K562 (cell line): ENCODE measurements around the gene SLC17A8. TPM values are rescaled to one million over a fixed set of nuclear protein-coding genes. Genes with fewer than 3 reads are reported as not detected.

Source experiments
- ATAC-seq: fragments of 200-7000 bp; cut with Tn5 transposase; 3 replicates; pipeline ENCODE4 v1.9.1; 2020; ENCODE audit warnings: moderate library complexity
- BruUV-seq: library from RNA; stranded (reverse); fragments of 400-500 nt; replicated peaks from 2 replicates; lab custom pipeline; 2021; lab: Mats Ljungman, UMichigan
- CTCF ChIA-PET: fragments of 300-600 bp; formaldehyde crosslinking; extraction: SDS; loops from one replicate; lab custom pipeline; 2021; ENCODE audit warnings: low intra/inter-chr PET ratio; lab: Yijun Ruan, JAX
- POLR2A ChIA-PET: fragments of 300-600, 350-650 bp; sonication (Branson Sonifier 250); formaldehyde crosslinking; extraction: SDS; loops from one replicate; lab custom pipeline; 2021; ENCODE audit warnings: antibody characterized with exemption, inconsistent platforms; lab: Yijun Ruan, JAX
- DNase-seq, 4 experiments: peaks; one replicate each; pipeline versions ENCODE4 v3.0.0 to v3.0.0-alpha.2; 2011 to 2018; ENCODE audit warnings: low spot score in 3 of 4, mixed read lengths in 3 of 4; ENCODE audit errors: extremely low read depth in 1 of 4
- FAIRE-seq: peaks from 2 replicates; lab custom pipeline; 2011; peaks lifted over from hg19 to GRCh38; lab: Jason Lieb, UNC
- H2AFZ ChIP-seq: 2 replicates; pipeline ENCODE4 v1.6.0; 2011; ENCODE audit warnings: low read depth, low read length, control low read depth, inconsistent platforms
- H3K27ac ChIP-seq: fragments of 200-600 bp; 3 replicates; pipeline ENCODE4 v1.8.0; 2011; ENCODE audit warnings: low read depth, mild to moderate bottlenecking, control low read depth, inconsistent platforms, low read length, moderate library complexity, mixed read lengths; ENCODE audit errors: extremely low read depth
- H3K27me3 ChIP-seq, 2 experiments: fragments of 300-600 bp in 1 of 2; 2 replicates in 1 of 2; 3 replicates in 1 of 2; pipeline versions ENCODE4 v1.6.0 to v1.8.0; 2011; ENCODE audit warnings: inconsistent platforms in 2 of 2, low read length in 2 of 2, mild to moderate bottlenecking in 1 of 2, mixed read lengths in 1 of 2, moderate library complexity in 1 of 2; ENCODE audit not compliant: control insufficient read depth in 2 of 2, insufficient read depth in 2 of 2
- H3K36me3 ChIP-seq: fragments of 300-600 bp; 3 replicates; pipeline ENCODE4 v1.8.0; 2011; ENCODE audit warnings: mild to moderate bottlenecking, low read length, inconsistent platforms; ENCODE audit not compliant: control insufficient read depth, insufficient read depth
- H3K4me1 ChIP-seq, 2 experiments: fragments of 200-600 bp in 1 of 2; replicated peaks in 1 of 2; 2 replicates in 1 of 2; 3 replicates in 1 of 2; pipeline versions ENCODE4 v1.5.1 to v1.8.0; 2011; ENCODE audit warnings: inconsistent platforms in 2 of 2, low read length in 2 of 2, mild to moderate bottlenecking in 1 of 2, mixed read lengths in 1 of 2, moderate library complexity in 1 of 2; ENCODE audit not compliant: control insufficient read depth in 2 of 2, insufficient read depth in 2 of 2
- H3K4me2 ChIP-seq: 2 replicates; pipeline ENCODE4 v1.6.1; 2011; ENCODE audit warnings: low read length, control low read depth, inconsistent platforms, mixed read lengths; ENCODE audit not compliant: insufficient read depth
- H3K4me3 ChIP-seq: fragments of 200-600 bp; sonication (generic), shearing (Covaris generic); 2 replicates; pipeline ENCODE4 v1.5.1; 2016; ENCODE audit warnings: control low read depth, inconsistent platforms
- H3K79me2 ChIP-seq: fragments of 200-600 bp; 3 replicates; pipeline ENCODE4 v1.8.0; 2011; ENCODE audit warnings: low read length, inconsistent platforms; ENCODE audit not compliant: control insufficient read depth, insufficient read depth
- H3K9ac ChIP-seq, 2 experiments: 2 replicates each; pipeline versions ENCODE4 v1.6.0 to v1.6.1; 2011; ENCODE audit warnings: low read depth in 2 of 2, low read length in 2 of 2, control low read depth in 1 of 2, inconsistent platforms in 1 of 2, mild to moderate bottlenecking in 1 of 2, mixed read lengths in 1 of 2; ENCODE audit not compliant: insufficient read depth in 1 of 2
- H3K9me1 ChIP-seq: one replicate; pipeline ENCODE4 v1.6.0; 2011; ENCODE audit warnings: inconsistent platforms, mild to moderate bottlenecking, low read length, moderate library complexity; ENCODE audit not compliant: control insufficient read depth, insufficient read depth
- H3K9me3 ChIP-seq: replicated peaks from 2 replicates; pipeline ENCODE4 v1.5.1; 2011; ENCODE audit warnings: low read depth, low read length, inconsistent platforms; ENCODE audit not compliant: control insufficient read depth, insufficient read depth
- H4K20me1 ChIP-seq: replicated peaks from 2 replicates; pipeline ENCODE4 v1.6.1; 2011; ENCODE audit warnings: low read length, inconsistent platforms, mixed read lengths; ENCODE audit not compliant: control insufficient read depth, insufficient read depth
- FOXP1 ChIP-seq: sonication (generic); formaldehyde crosslinking; IDR thresholded peaks from 2 replicates; pipeline ENCODE4 v1.8.0; 2022; ENCODE audit warnings: mild to moderate bottlenecking, missing genetic modification reagents
- HNRNPH1 ChIP-seq: fragments of 200-400 bp; formaldehyde crosslinking; optimal IDR thresholded peaks from 2 replicates; pipeline ENCODE3; 2017; ENCODE audit warnings: low read depth, mild to moderate bottlenecking, low read length, moderate library complexity
- JUN ChIP-seq, 2 experiments: sonication (generic) in 1 of 2; formaldehyde crosslinking in 1 of 2; IDR thresholded peaks; 2 replicates each; pipeline versions ENCODE4 v1.6.1 to v1.8.0; 2012 to 2022; ENCODE audit warnings: borderline replicate concordance in 2 of 2, mild to moderate bottlenecking in 2 of 2, improper control_type of control experiment in 1 of 2, low read depth in 1 of 2, low read length in 1 of 2, missing genetic modification reagents in 1 of 2
- JUND ChIP-seq, 2 experiments: IDR thresholded peaks; 2 replicates in 1 of 2; 3 replicates in 1 of 2; pipeline ENCODE4 v1.6.1; 2011; ENCODE audit warnings: borderline replicate concordance in 2 of 2, low read depth in 2 of 2, low read length in 2 of 2, improper control_type of control experiment in 1 of 2, missing biosample characterization in 1 of 2, missing genetic modification characterization in 1 of 2, missing genetic modification reagents in 1 of 2
- POLR3A ChIP-seq: IDR thresholded peaks from 2 replicates; pipeline ENCODE4 v1.6.1; 2011; ENCODE audit warnings: borderline replicate concordance, mild to moderate bottlenecking, moderate library complexity; ENCODE audit not compliant: insufficient read length, insufficient read depth; ENCODE audit errors: extremely low read depth
- PURB ChIP-seq: sonication (generic); formaldehyde crosslinking; IDR thresholded peaks from 2 replicates; pipeline ENCODE4 v1.9.0; 2021; ENCODE audit warnings: low read depth, mild to moderate bottlenecking, missing genetic modification reagents
- WGBS: fragments of 100-300 bp; shearing (Covaris generic); methylation state at CpG from one replicate; pipeline ENCODE4 v1.1.6; 2016; ENCODE audit warnings: low coverage, mixed read lengths; ENCODE audit not compliant: insufficient coverage; ENCODE audit errors: missing lambda C conversion rate; 5-methylcytosine and 5-hydroxymethylcytosine counted together
- in situ Hi-C: fragments of 300-500 bp; cut with MboI; formaldehyde crosslinking; loops from 4 replicates; pipeline ENCODE4 v1.15.0; 2018; ENCODE audit warnings: inconsistent platforms, mixed read lengths
- intact Hi-C: fragments of 100-400 bp; cut with micrococcal nuclease; formaldehyde crosslinking; loops from 2 replicates; pipeline ENCODE4 v1.14.2; 2022
- polyA plus RNA-seq, 8 experiments: library from polyadenylated mRNA; depleted of rRNA in 4 of 8; stranded (reverse) in 5 of 8; unstranded in 3 of 8; fragments of >200 nt; fragmentation: Nextera tagmentation in 2 of 8; fragmentation: Illumina TruSeq in 1 of 8; extraction: Ambion mirVana in 2 of 8; extraction: Trizol in 1 of 8; gene quantifications; 2 replicates each; pipeline versions ENCODE4 v1.2.1 to v1.2.3, GENCODE V29; 2011 to 2014; ENCODE audit warnings: inconsistent platforms in 1 of 8, missing spikeins in 1 of 8
- total RNA-seq, 7 experiments: library from RNA; depleted of rRNA in 6 of 7; stranded (reverse); fragments of >200 nt in 6 of 7; fragmentation: Illumina TruSeq in 2 of 7; extraction: Trizol in 2 of 7; gene quantifications; 2 replicates each; pipeline versions ENCODE4 v1.2.1 to v1.2.3, GENCODE V29; 2011 to 2021; ENCODE audit warnings: low replicate concordance in 1 of 7
- TF ChIP-seq, protein P1 (sequence below), 2 experiments: fragments of 450-650 bp in 1 of 2; sonication (generic) in 1 of 2; formaldehyde crosslinking in 1 of 2; IDR thresholded peaks in 1 of 2; conservative IDR thresholded peaks in 1 of 2; 2 replicates each; pipeline versions ENCODE4 v1.6.1 to v1.8.1; 2016 to 2023; ENCODE audit warnings: mild to moderate bottlenecking in 2 of 2, moderate library complexity in 2 of 2, inconsistent platforms in 1 of 2, missing genetic modification reagents in 1 of 2
- TF ChIP-seq, protein P2 (sequence below): fragments of 250-450 bp; sonication (Bioruptor Pico); IDR thresholded peaks from 2 replicates; pipeline ENCODE4 v1.8.0; 2022; ENCODE audit warnings: moderate library complexity, mild to moderate bottlenecking, inconsistent platforms

Gene SLC17A8
- total and polyA plus RNA-seq, 9 of the 15 experiments (the other 6 are each of a cell fraction or from before 2014, with no cell fraction given): 0.03 TPM; not detected in 8

DNA sequence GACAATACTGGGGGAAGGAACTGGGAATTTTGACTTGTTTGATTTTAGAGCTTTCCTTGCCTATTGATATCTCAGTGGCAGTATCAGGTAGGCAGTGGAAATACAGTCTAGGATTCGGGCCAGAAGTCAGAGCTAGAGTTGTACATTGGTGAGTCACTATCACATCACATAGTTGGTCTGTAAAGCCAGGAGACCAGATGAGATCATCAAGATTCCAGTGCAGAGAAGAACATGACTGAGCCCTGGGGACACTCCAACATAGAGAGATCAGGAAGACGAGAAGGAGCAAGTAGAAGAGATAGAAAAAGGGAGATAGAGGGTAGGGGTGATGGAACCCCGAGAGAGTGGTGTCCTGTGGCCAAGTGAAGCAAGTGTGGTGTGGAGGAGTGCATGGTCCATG lies 70.2 kb downstream of the SLC17A8 start:
- BruUV-seq: no TSS peak
- no peaks in the 10 kb centered on the region; a peak in 1 of 5 replicates for H3K4me1 ChIP-seq
- in situ Hi-C loops (no loop called here), intact Hi-C loops (no loop called here)
- FAIRE-seq: no peak
- CTCF ChIA-PET: no interaction called here
- no peak overlapping the region for H3K9ac ChIP-seq
- no peaks in the 10 kb centered on the region for H3K9me1 ChIP-seq
- POLR2A ChIA-PET: no interaction called here
- H3K27ac ChIP-seq: no peak overlapping the region
- no peak overlapping the region for H3K4me3 ChIP-seq
- no peaks in the 10 kb centered on the region for H3K36me3 ChIP-seq
- no peaks in the 10 kb centered on the region for H3K9me3 ChIP-seq
- ATAC-seq: no peak; the same call in 2 of the 3 replicates
- H4K20me1 ChIP-seq: no peaks in the 10 kb centered on the region
- TF ChIP-seq PURB (CRISPR knock-in tag) (no peak), JUND (IDR thresholded peaks at IDR 0.05; ENCODE audit: borderline replicate concordance, low read depth, low read length) (peak; percentile 26; the same call in 1 of the 2 replicates), JUND (tag; IDR thresholded peaks at IDR 0.05; ENCODE audit: borderline replicate concordance, low read depth, low read length) (peak; percentile 61; the same call in 2 of the 3 replicates), HNRNPH1 (no peak), FOXP1 (CRISPR knock-in tag) (no peak), JUN (IDR thresholded peaks at IDR 0.05; ENCODE audit: borderline replicate concordance, low read depth, low read length) (peak; percentile 57; the same call in 1 of the 2 replicates), JUN (CRISPR knock-in tag; IDR thresholded peaks at IDR 0.05; ENCODE audit: borderline replicate concordance) (no peak), POLR3A (no peak)
- TF ChIP-seq, protein P1, sequence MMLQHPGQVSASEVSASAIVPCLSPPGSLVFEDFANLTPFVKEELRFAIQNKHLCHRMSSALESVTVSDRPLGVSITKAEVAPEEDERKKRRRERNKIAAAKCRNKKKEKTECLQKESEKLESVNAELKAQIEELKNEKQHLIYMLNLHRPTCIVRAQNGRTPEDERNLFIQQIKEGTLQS (IDR thresholded peaks at IDR 0.05): peak; percentile 72
- TF ChIP-seq, protein P1 (CRISPR knock-in tag; conservative IDR thresholded peaks at IDR 0.05): no peak
- TF ChIP-seq, protein P2, sequence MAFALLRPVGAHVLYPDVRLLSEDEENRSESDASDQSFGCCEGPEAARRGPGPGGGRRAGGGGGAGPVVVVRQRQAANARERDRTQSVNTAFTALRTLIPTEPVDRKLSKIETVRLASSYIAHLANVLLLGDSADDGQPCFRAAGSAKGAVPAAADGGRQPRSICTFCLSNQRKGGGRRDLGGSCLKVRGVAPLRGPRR (CRISPR knock-in tag): no peak
- no peak for DNase-seq
- WGBS: 0% methylated on average over 3 of the region's 3 CpGs
- H3K4me2 ChIP-seq: no peak overlapping the region
- H3K79me2 ChIP-seq: no peaks in the 10 kb centered on the region
- no peak overlapping the region for H2AFZ ChIP-seq
- no peaks in the 10 kb centered on the region for H3K27me3 ChIP-seq
